Karpas-422 (cell line): ENCODE data around the gene CFAP73. TPM values are rescaled to one million over a fixed set of nuclear protein-coding genes. Genes with fewer than 3 reads are reported as not detected.

Source experiments
- DNase-seq: peaks from one replicate; pipeline ENCODE4 v3.0.0-alpha.2; 2015
- H2AFZ ChIP-seq: fragments of 200-600 bp; sonication (generic); 2 replicates; pipeline ENCODE4 v1.6.1; 2014; ENCODE audit warnings: antibody characterized with exemption, low read length, mixed read lengths
- H3K27ac ChIP-seq: fragments of 200-600 bp; sonication (generic); 2 replicates; pipeline ENCODE4 v1.5.1; 2014; ENCODE audit warnings: mild to moderate bottlenecking, low read length, moderate library complexity
- H3K27me3 ChIP-seq: fragments of 200-600 bp; sonication (generic); 2 replicates; pipeline ENCODE4 v1.6.1; 2014; ENCODE audit warnings: low read length, mixed read lengths
- H3K36me3 ChIP-seq: fragments of 200-600 bp; sonication (generic); 2 replicates; pipeline ENCODE4 v1.6.1; 2014; ENCODE audit warnings: low read length, mixed read lengths; ENCODE audit not compliant: insufficient read depth
- H3K4me1 ChIP-seq: fragments of 200-600 bp; sonication (generic); 2 replicates; pipeline ENCODE4 v1.6.1; 2014; ENCODE audit warnings: mild to moderate bottlenecking, low read length, mixed read lengths
- H3K4me2 ChIP-seq: fragments of 200-600 bp; sonication (generic); 2 replicates; pipeline ENCODE4 v1.6.1; 2014; ENCODE audit warnings: low read length, low read depth, mild to moderate bottlenecking; ENCODE audit not compliant: poor library complexity, severe bottlenecking
- H3K4me3 ChIP-seq: fragments of 200-600 bp; sonication (generic); 2 replicates; pipeline ENCODE4 v1.5.1; 2014; ENCODE audit warnings: mild to moderate bottlenecking, antibody characterized with exemption, low read length, mixed read lengths
- H3K79me2 ChIP-seq: fragments of 200-600 bp; sonication (generic); 2 replicates; pipeline ENCODE4 v1.6.1; 2014; ENCODE audit warnings: mild to moderate bottlenecking, low read length, mixed read lengths
- H3K9ac ChIP-seq: fragments of 200-600 bp; sonication (generic); 2 replicates; pipeline ENCODE4 v1.6.0; 2014; ENCODE audit warnings: low read length
- H3K9me2 ChIP-seq: fragments of 200-600 bp; sonication (generic), shearing (Covaris generic); replicated peaks from 2 replicates; pipeline ENCODE4 v1.6.0; 2014; ENCODE audit warnings: mild to moderate bottlenecking, low read length, moderate library complexity; ENCODE audit not compliant: insufficient read depth
- H3K9me3 ChIP-seq: fragments of 300-700, 200-600 bp; sonication (generic); 2 replicates; pipeline ENCODE4 v1.6.1; 2014; ENCODE audit warnings: low read length, mixed read lengths
- H4K20me1 ChIP-seq: fragments of 200-600 bp; sonication (generic); 2 replicates; pipeline ENCODE4 v1.6.1; 2014; ENCODE audit warnings: mild to moderate bottlenecking, antibody characterized with exemption, low read length, low read depth; ENCODE audit not compliant: insufficient read depth
- total RNA-seq: library from RNA; depleted of rRNA; stranded (reverse); fragments of >200 nt; shearing (Covaris generic); gene quantifications from 2 replicates; pipeline ENCODE4 v1.2.3, GENCODE V29; 2014; ENCODE audit warnings: low replicate concordance

Gene CFAP73
- total RNA-seq, 1 experiment from 2014 or later = not detected

DNA sequence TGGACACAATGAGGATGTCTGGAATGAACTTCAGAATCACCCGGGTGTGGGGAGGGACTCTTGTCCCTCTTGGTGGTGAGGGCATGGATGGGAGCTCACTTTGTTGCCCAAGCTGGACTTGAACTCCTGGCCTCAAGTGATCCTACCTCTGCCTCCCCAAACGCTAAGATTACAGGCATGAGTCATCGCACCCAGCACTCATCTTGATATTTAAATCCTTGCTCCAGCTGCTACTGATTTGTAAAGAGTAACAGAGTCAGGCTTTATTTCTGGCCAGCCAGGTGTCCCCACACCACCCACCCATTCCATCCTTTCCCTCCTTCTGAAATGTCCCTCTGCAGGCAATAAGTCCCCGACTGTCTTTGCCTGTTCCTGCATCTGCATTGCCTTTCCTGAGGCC lies 30.8 kb downstream of the CFAP73 start:
- peaks cover 13% of the 10 kb centered on the region for H3K4me1 ChIP-seq
- DNase-seq = no peak
- no peaks in the 10 kb centered on the region for H3K27me3 ChIP-seq
- peaks cover 44% of the 10 kb centered on the region for H3K79me2 ChIP-seq
- no peak overlapping the region for H3K4me2 ChIP-seq
- H3K4me3 ChIP-seq = no peak overlapping the region
- no peaks in the 10 kb centered on the region for H3K9me3 ChIP-seq
- no peak overlapping the region for H3K9ac ChIP-seq
- H3K36me3 ChIP-seq = peaks cover 52% of the 10 kb centered on the region
- no peak overlapping the region for H3K27ac ChIP-seq
- H4K20me1 ChIP-seq = peaks cover 9% of the 10 kb centered on the region; the same call in 1 of the 2 replicates
- no peaks in the 10 kb centered on the region for H3K9me2 ChIP-seq
- no peak overlapping the region for H2AFZ ChIP-seq

DNA sequence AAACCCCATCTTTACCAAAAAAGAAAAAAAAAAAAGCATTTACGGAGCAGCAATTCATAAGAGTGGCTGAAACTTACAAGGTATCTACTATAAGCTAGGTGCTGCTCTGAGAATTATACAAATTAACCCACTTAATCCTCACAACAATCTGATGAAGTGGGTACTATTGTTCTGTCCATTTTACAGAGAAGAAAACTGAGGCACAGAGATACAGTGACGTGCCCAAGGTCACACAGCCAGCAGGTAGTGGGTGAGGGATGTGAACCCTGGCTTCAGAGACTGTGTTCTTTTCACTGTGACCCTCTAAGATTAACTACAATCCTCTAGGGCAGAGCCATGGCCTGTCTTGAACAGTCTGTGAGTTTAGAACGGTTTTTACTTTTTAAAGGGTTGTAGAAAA lies 32.5 kb downstream of the CFAP73 start:
- Histone ChIP-seq H4K20me1 (peaks cover 9% of the 10 kb centered on the region; the same call in 1 of the 2 replicates), H3K27me3 (no peaks in the 10 kb centered on the region), H3K4me3 (no peak overlapping the region), H3K4me1 (peaks cover 25% of the 10 kb centered on the region), H3K9me3 (no peaks in the 10 kb centered on the region), H3K4me2 (no peak overlapping the region), H3K27ac (no peak overlapping the region), H3K36me3 (peaks cover 47% of the 10 kb centered on the region), H3K79me2 (peaks cover 60% of the 10 kb centered on the region), H3K9me2 (no peaks in the 10 kb centered on the region), H3K9ac (no peak overlapping the region), H2AFZ (no peak overlapping the region)
- DNase-seq = no peak

DNA sequence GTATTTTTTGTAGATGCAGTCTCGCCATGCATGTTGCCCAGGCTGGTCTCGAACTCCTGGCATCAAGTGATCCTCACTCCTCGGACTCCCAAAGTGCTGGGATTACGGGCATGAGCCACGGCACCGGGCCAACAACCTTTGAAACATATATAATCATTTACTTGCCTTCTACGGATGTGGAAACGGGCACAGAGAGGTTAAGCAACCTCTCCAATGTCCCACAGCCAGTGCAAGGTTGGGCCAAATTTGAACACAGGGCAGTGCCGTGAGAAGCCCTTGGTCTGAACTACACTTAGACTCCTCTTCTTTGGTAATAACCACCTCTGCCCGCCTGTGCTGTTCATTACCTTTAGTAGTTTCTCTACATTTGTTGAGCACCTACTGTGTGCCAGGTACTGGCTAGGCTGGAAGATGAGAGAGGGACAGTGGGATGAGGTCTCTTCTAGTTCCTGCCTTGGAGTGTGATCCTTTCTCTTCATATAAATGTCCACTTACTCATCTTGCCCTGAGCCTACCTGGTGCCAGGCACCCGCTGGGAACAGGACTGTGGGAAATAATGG lies 33.6 kb downstream of the CFAP73 start:
- Histone ChIP-seq H2AFZ (no peak overlapping the region), H4K20me1 (peaks cover 9% of the 10 kb centered on the region; the same call in 1 of the 2 replicates), H3K27me3 (no peaks in the 10 kb centered on the region), H3K79me2 (peaks cover 68% of the 10 kb centered on the region), H3K4me3 (peak overlapping the region; percentile 92; the same call in 1 of the 2 replicates), H3K9me2 (no peaks in the 10 kb centered on the region), H3K4me2 (peak overlapping the region; percentile 82), H3K27ac (no peak overlapping the region), H3K9me3 (no peaks in the 10 kb centered on the region), H3K36me3 (peaks cover 36% of the 10 kb centered on the region), H3K4me1 (peaks cover 32% of the 10 kb centered on the region), H3K9ac (peak overlapping the region; percentile 96; the same call in 1 of the 2 replicates)
- no peak for DNase-seq

GRCh38 chr12:113184098-113184899 lies 34.8 kb downstream of the CFAP73 start:
- Histone ChIP-seq H3K36me3 (peaks cover 28% of the 10 kb centered on the region), H3K4me1 (peaks cover 32% of the 10 kb centered on the region), H2AFZ (no peak overlapping the region)

DNA sequence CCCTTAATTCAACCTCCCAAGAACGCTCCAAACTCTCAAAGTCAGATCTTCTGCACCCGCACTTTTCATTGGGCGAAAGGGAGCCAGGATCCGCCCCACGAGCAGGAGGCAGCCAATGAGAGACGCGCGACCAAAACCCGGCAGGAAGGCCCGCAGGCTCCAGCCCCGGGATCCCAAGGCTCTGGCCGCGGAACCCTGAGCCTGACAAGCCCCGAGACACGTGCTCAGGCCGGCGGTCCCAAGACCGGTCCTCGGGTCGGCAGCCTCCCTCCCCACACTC lies 35.3 kb downstream of the CFAP73 start:
- H3K4me3 ChIP-seq = peak overlapping the region; percentile 92
- no peaks in the 10 kb centered on the region for H3K9me2 ChIP-seq
- H3K27me3 ChIP-seq = no peaks in the 10 kb centered on the region
- H3K9me3 ChIP-seq = no peaks in the 10 kb centered on the region
- peaks cover 68% of the 10 kb centered on the region for H3K79me2 ChIP-seq
- H2AFZ ChIP-seq = peak overlapping the region; percentile 51; the same call in 1 of the 2 replicates
- DNase-seq = peak; percentile 96
- peaks cover 24% of the 10 kb centered on the region for H3K36me3 ChIP-seq
- H3K4me1 ChIP-seq = peaks cover 32% of the 10 kb centered on the region
- peak overlapping the region; percentile 82 for H3K4me2 ChIP-seq
- peak overlapping the region; percentile 85 for H3K27ac ChIP-seq
- H4K20me1 ChIP-seq = peaks cover 9% of the 10 kb centered on the region; the same call in 1 of the 2 replicates
- H3K9ac ChIP-seq = peak overlapping the region; percentile 96

More at GRCh38 chr12:113184098-113184899, 34.8 kb downstream of the CFAP73 start:
- peak overlapping the region; percentile 96 for H3K9ac ChIP-seq
- no peak for DNase-seq
- H3K79me2 ChIP-seq = peaks cover 68% of the 10 kb centered on the region
- H3K9me3 ChIP-seq = no peaks in the 10 kb centered on the region
- H3K27ac ChIP-seq = peak overlapping the region; percentile 85
- H4K20me1 ChIP-seq = peaks cover 9% of the 10 kb centered on the region; the same call in 1 of the 2 replicates
- no peaks in the 10 kb centered on the region for H3K27me3 ChIP-seq
- peak overlapping the region; percentile 92 for H3K4me3 ChIP-seq
- no peaks in the 10 kb centered on the region for H3K9me2 ChIP-seq
- peak overlapping the region; percentile 82 for H3K4me2 ChIP-seq

- Histone ChIP-seq H3K9me3 (no peaks in the 10 kb centered on the region), H3K9ac (peak within 1 kb of the TSS; percentile 96), H3K36me3 (peaks cover 19% of the 10 kb centered on the region), H3K4me3 (peak within 1 kb of the TSS; percentile 92), H4K20me1 (peaks cover 9% of the 10 kb centered on the region; the same call in 1 of the 2 replicates), H3K27ac (peak within 1 kb of the TSS; percentile 85), H3K4me2 (peak within 1 kb of the TSS; percentile 82), H3K4me1 (peaks cover 32% of the 10 kb centered on the region), H3K27me3 (no peaks in the 10 kb centered on the region), H3K9me2 (no peaks in the 10 kb centered on the region), H3K79me2 (peaks cover 64% of the 10 kb centered on the region), H2AFZ (peak within 1 kb of the TSS; percentile 64; the same call in 1 of the 2 replicates)
- DNase-seq = peak; percentile 92
Observed at GRCh38 chr12:113185180-113186032, 35.9 kb downstream of the CFAP73 start, which contains the start of the genes DDX54 and RITA1. TSS of gene DDX54 (minus strand) at chr12:113185478. CDS start at chr12:113185451, 27 bp downstream. TSS of gene RITA1 (plus strand) at chr12:113185721. CDS start at chr12:113186747, 1,026 bp downstream.

DNA sequence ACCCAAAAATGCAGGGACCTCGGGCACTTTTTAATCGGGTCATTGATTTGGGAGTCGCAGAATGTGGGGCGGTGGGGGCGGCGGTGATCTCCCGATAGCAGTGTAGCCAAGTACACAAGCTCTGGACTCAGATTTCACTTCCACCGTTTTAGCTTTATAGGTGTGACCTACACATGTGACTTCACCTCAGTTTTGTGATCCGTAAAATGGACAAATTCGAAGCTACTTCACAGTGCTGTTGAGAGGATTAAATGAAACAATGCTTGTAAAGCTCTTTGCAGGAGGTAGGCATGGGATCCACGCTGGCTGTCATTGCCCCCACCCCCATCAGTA lies 36.5 kb downstream of the CFAP73 start:
- Histone ChIP-seq H3K9me2 (no peaks in the 10 kb centered on the region), H3K4me1 (peaks cover 32% of the 10 kb centered on the region), H3K27me3 (no peaks in the 10 kb centered on the region), H3K79me2 (peaks cover 59% of the 10 kb centered on the region), H3K9me3 (no peaks in the 10 kb centered on the region), H3K36me3 (peaks cover 17% of the 10 kb centered on the region), H2AFZ (peak overlapping the region; percentile 64; the same call in 1 of the 2 replicates), H3K27ac (peak overlapping the region; percentile 85), H3K4me2 (peak overlapping the region; percentile 82), H4K20me1 (peaks cover 9% of the 10 kb centered on the region; the same call in 1 of the 2 replicates), H3K4me3 (peak overlapping the region; percentile 92), H3K9ac (peak overlapping the region; percentile 96)
- DNase-seq = peak; percentile 83
